ENCODE results near the gene MGAT4B. TPM values are rescaled to one million over a fixed set of nuclear protein-coding genes. Genes with fewer than 3 reads are reported as not detected.

MGAT4B gene
- total RNA-seq, 1 experiment from 2014 or later = 59.5 TPM

DNA sequence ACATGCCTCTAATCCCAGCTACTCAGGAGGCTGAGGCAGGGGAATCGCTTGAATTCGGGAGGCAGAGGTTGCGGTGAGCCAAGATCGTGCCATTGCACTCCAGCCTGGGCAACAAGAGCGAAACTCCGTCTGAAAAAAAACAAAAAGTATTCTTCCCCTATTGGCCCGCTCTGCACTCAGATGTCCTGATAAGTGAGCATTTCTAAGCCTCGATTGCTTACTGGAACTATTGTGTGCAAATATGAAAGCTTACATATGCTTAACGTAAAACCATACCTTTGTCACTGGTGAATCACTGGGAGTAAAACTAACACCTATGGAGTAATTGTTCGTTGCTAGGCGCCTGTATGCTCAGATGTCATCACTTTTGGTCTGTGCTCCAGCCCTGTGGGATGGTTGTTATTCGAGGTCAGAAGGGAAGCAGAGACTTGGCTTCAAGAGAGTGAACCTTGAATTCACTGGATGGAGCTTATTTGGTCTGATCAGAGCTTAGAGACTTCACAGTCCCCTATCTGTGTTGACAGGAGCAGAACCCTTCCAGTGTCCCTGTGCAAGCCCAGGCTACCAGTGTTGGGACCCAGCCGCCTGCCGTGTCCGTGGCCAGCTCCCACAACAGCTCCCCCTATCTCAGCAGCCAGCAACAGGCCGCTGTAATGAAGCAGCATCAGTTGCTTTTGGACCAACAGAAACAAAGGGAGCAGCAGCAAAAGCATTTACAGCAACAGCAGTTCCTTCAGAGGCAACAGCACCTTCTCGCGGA is 38.2 kb downstream of the MGAT4B start:
- intact Hi-C loops (cut with micrococcal nuclease; ENCODE audit: unreplicated experiment) = no loop called here
- TF ChIP-seq EZH2 (IDR thresholded peaks at IDR 0.05; ENCODE audit: borderline replicate concordance, low read depth, low read length, poor library complexity, severe bottlenecking) = no peak
- TF ChIP-seq, protein P1, sequence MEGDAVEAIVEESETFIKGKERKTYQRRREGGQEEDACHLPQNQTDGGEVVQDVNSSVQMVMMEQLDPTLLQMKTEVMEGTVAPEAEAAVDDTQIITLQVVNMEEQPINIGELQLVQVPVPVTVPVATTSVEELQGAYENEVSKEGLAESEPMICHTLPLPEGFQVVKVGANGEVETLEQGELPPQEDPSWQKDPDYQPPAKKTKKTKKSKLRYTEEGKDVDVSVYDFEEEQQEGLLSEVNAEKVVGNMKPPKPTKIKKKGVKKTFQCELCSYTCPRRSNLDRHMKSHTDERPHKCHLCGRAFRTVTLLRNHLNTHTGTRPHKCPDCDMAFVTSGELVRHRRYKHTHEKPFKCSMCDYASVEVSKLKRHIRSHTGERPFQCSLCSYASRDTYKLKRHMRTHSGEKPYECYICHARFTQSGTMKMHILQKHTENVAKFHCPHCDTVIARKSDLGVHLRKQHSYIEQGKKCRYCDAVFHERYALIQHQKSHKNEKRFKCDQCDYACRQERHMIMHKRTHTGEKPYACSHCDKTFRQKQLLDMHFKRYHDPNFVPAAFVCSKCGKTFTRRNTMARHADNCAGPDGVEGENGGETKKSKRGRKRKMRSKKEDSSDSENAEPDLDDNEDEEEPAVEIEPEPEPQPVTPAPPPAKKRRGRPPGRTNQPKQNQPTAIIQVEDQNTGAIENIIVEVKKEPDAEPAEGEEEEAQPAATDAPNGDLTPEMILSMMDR (conservative IDR thresholded peaks at IDR 0.05; ENCODE audit: low read depth, low read length) = no peak; the same call in 1 of the 2 replicates
- H3K4me1 ChIP-seq (ENCODE audit: insufficient read depth, low read length, poor library complexity, severe bottlenecking) = peaks cover 32% of the 10 kb centered on the region
- ChIA-PET CTCF (no interaction called here), POLR2A (ENCODE audit: low non-redundant PET) (no interaction called here)
- BruUV-seq (replicated peaks) = no TSS peak
- H3K9me3 ChIP-seq (ENCODE audit: low read depth, low read length, poor library complexity, severe bottlenecking) = no peaks in the 10 kb centered on the region
- no peaks in the 10 kb centered on the region for H3K27me3 ChIP-seq (replicated peaks; ENCODE audit: insufficient read depth, low read depth, low read length, poor library complexity)
- no peak for DNase-seq (ENCODE audit: low spot score)
- H3K36me3 ChIP-seq (ENCODE audit: insufficient read depth, low read length, poor library complexity, severe bottlenecking) = peaks cover 56% of the 10 kb centered on the region
- no peak overlapping the region for H3K4me3 ChIP-seq (ENCODE audit: low read depth, low read length, poor library complexity, severe bottlenecking)
- H3K27ac ChIP-seq (ENCODE audit: low read depth, low read length, poor library complexity, severe bottlenecking) = no peak overlapping the region

DNA sequence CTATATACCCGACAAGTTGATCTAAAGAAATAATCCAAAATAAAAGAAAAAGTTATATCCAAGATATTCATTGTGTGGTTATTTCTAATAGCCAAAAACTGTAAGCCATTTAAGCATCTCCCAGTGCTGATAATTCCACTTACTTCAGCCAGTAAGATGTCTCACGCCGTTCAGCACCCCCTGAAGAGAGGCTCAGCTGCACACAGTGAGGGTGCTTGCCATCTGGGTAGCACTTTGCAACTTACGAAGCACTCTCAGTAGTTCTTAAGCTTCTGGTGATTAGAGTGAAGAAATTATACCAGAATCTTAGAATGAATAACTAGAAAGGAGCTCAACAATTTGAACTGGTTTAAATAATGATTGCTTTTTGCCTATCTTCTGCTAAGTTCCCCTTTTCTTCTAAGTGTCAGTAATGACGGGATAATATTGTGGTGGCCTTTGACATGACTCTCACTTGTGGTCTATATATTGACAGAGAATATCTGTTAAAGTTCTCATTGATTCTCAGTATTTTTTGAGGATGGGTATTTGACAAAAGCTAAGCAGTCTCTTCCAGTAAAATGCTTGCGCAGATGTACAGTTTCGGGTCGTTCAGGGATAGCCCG is 39.1 kb downstream of the MGAT4B start:
- H3K27ac ChIP-seq (ENCODE audit: low read depth, low read length, poor library complexity, severe bottlenecking) = no peak overlapping the region
- intact Hi-C loops (cut with micrococcal nuclease; ENCODE audit: unreplicated experiment) = no loop called here
- H3K4me3 ChIP-seq (ENCODE audit: low read depth, low read length, poor library complexity, severe bottlenecking) = no peak overlapping the region
- H3K36me3 ChIP-seq (ENCODE audit: insufficient read depth, low read length, poor library complexity, severe bottlenecking) = peaks cover 53% of the 10 kb centered on the region
- POLR2A ChIA-PET (ENCODE audit: low non-redundant PET) = no interaction called here
- BruUV-seq (replicated peaks) = no TSS peak
- DNase-seq (ENCODE audit: low spot score) = peak; percentile 35
- H3K9me3 ChIP-seq (ENCODE audit: low read depth, low read length, poor library complexity, severe bottlenecking) = no peaks in the 10 kb centered on the region
- no peak for TF ChIP-seq EZH2 (IDR thresholded peaks at IDR 0.05; ENCODE audit: borderline replicate concordance, low read depth, low read length, poor library complexity, severe bottlenecking)
- TF ChIP-seq, protein P1 (conservative IDR thresholded peaks at IDR 0.05; ENCODE audit: low read depth, low read length) = no peak
- H3K4me1 ChIP-seq (ENCODE audit: insufficient read depth, low read length, poor library complexity, severe bottlenecking) = peaks cover 41% of the 10 kb centered on the region
- CTCF ChIA-PET = no interaction called here
- H3K27me3 ChIP-seq (replicated peaks; ENCODE audit: insufficient read depth, low read depth, low read length, poor library complexity) = no peaks in the 10 kb centered on the region

- no peak for DNase-seq (ENCODE audit: low spot score)
- no TSS peak for BruUV-seq (replicated peaks)
- H3K9me3 ChIP-seq (ENCODE audit: low read depth, low read length, poor library complexity, severe bottlenecking) = no peaks in the 10 kb centered on the region
- intact Hi-C loops (cut with micrococcal nuclease; ENCODE audit: unreplicated experiment) = no loop called here
- peaks cover 48% of the 10 kb centered on the region for H3K36me3 ChIP-seq (ENCODE audit: insufficient read depth, low read length, poor library complexity, severe bottlenecking)
- ChIA-PET POLR2A (ENCODE audit: low non-redundant PET) (no interaction called here), CTCF (no interaction called here)
- TF ChIP-seq EZH2 (IDR thresholded peaks at IDR 0.05; ENCODE audit: borderline replicate concordance, low read depth, low read length, poor library complexity, severe bottlenecking) = no peak
- TF ChIP-seq, protein P1 (conservative IDR thresholded peaks at IDR 0.05; ENCODE audit: low read depth, low read length) = no peak
- peak overlapping the region; percentile 67 for H3K27ac ChIP-seq (ENCODE audit: low read depth, low read length, poor library complexity, severe bottlenecking)
- no peaks in the 10 kb centered on the region for H3K27me3 ChIP-seq (replicated peaks; ENCODE audit: insufficient read depth, low read depth, low read length, poor library complexity)
- H3K4me1 ChIP-seq (ENCODE audit: insufficient read depth, low read length, poor library complexity, severe bottlenecking) = peaks cover 49% of the 10 kb centered on the region
- no peak overlapping the region for H3K4me3 ChIP-seq (ENCODE audit: low read depth, low read length, poor library complexity, severe bottlenecking)
These were observed 39.8 kb downstream of the MGAT4B start for GRCh38 chr5:179766726-179767455.
